ENCODE data around the gene SLC45A1.
A peak's percentile ranks its signal among the peaks of the same experiment; 100 is the strongest.

GRCh38 chr1:8321612-8322011 lies 3.7 kb downstream of the SLC45A1 start:
- TF ChIP-seq KLF10 (tag by site-specific recombination; IDR thresholded peaks at IDR 0.05) (no peak), CTCF (tag by site-specific recombination; IDR thresholded peaks at IDR 0.05) (no peak), ZNF366 (tag by site-specific recombination; conservative IDR thresholded peaks at IDR 0.05) (peak; percentile 96), ZBTB49 (tag by site-specific recombination; IDR thresholded peaks at IDR 0.05; ENCODE audit: low read depth) (no peak), ZNF48 (tag by site-specific recombination; IDR thresholded peaks at IDR 0.05) (no peak), ZNF335 (tag by site-specific recombination; conservative IDR thresholded peaks at IDR 0.05) (no peak)

Measured in HEK293 (cell line).